HG03159 (cell line): Measurements from ENCODE around the gene UBP1.
"Not testable (repeated sequence)": the region's sequence is repeated elsewhere in the genome, so short reads cannot be mapped to it uniquely, and the experiment has no call there.

Experiments
- ATAC-seq: cut with Tn5 transposase; IDR thresholded peaks from one replicate; pipeline ENCODE4 v1.9.1; 2021; ENCODE audit warnings: mild to moderate bottlenecking, moderate library complexity; ENCODE audit not compliant: unreplicated experiment

UBP1 gene

DNA sequence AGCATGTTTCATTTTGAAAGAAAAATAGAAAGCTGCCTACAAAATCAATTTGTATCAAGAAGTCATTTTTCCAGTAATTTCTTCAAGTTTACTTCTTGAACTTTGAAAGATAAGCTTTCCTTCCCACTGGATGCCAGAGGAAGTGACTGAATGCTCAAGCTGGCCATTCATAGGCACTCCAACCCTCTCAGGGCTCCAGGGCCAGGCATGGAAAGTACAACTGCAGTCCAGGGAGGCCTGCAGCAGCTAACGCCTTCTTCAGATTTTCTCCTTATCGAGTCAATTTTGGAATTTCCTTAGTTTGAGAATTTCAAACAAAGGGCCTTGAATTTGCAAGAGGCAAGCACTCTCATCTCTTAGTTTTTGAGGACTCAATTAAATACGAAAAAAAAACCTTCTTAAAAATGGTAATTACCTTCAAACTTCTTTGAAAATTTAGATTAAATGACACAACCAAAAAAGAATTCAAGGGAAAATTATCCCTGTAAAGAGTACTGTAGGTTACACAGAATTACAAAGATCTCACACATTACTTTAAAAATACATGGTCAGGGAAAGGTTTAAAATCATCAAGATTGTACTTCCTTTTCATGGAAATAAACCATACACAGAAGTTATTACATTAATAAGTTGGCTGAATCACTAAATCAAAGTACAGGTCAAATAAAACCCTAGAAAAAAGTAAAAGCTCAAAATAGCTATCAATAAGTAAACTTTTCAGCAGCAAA, 2.5 kb downstream of the UBP1 start:
- ATAC-seq = no peak

DNA sequence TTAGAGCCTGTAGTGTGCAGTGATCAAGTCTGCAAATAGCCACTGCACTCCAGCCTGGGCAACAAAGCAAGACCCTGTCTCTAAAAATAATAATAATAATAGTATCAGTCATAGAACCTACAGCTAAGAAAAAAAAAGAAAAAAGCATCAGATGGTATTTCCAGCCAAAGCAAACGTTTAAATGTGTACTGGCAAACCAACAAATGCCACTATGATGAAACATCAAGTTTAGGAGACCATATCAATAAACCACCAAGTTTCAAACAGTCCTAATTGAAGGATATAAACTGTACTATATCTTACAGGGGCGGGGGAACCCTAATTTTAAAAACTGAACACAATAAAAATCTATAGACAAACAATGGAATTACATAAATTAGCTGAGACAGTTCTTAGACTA, 6.4 kb downstream of the UBP1 start:
- ATAC-seq = no peak

DNA sequence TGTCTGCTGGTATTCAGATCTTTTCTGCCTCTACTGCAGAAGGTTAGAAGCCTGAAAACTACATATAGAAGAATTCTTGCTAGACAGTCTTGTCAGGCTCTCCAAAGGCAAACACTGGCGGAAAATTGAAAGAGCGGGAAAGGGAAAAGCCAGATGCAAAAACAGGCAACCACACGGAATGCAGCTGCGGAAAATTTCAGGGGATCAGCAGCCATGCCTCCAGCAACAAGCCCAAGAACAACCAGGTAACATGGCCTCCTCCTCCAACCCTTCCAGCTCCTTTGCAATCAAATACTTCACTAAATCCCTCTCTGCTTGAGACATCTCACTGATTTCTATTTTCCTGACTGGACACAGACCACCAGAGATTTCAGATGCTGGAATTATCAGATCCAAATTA, 9.6 kb downstream of the UBP1 start:
- ATAC-seq = no peak

DNA sequence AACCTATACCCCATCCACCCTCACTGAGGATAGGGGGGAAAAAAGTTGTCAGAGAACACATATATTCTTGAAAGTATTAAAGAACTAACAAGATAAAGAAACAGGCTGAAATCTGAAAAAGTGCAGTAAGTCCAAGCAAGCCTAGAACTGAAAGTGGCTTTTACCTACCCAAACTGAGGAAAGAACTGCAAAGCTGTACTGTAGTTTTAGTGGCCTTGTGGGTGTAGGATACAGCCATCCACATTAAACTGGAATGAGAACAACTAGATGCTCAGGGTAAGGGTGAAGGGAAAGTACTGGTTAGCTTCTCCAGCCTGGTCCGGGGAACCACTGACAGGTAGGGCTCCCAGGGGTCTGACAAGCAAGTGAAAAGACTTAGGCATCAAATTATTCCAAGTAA, 10.1 kb downstream of the UBP1 start:
- ATAC-seq = no peak

DNA sequence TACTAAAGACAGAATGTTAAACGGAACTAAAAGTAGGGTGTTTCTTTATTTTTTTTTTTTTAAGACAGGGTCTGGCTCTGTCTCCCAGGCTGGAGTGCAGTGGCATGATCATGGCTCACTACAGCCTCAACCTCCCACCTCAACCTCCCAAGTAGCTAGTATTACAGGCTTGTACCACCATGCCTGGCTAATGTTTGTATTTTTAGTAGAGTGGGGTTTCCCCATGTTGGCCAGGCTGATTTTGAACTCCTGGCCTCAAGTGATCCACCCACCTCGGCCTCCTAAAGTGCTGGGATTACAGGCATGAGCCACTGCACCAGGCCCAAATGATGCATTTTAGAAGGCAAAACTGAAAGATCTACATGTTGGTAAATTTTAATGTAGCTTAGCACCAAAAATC, 10.9 kb downstream of the UBP1 start:
- ATAC-seq = not testable (repeated sequence)

DNA sequence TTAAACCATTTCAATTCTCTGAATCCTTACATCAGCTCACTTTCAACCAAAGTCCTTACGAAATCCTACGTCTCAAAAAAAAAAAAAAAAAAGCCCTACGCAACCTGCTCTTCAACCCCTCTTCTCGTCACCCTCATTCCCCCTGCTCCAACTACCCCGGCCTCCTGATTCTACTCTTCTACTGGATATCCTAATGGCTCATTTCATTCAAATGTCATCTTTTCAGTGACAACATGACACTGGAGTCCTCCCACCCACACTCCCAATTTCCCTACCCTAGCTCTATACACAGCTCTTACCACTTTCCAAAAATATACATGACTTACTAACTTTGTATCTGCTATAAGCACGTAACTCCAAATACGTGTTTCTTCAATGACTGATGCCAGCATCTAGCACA, 11.5 kb downstream of the UBP1 start:
- no peak for ATAC-seq

DNA sequence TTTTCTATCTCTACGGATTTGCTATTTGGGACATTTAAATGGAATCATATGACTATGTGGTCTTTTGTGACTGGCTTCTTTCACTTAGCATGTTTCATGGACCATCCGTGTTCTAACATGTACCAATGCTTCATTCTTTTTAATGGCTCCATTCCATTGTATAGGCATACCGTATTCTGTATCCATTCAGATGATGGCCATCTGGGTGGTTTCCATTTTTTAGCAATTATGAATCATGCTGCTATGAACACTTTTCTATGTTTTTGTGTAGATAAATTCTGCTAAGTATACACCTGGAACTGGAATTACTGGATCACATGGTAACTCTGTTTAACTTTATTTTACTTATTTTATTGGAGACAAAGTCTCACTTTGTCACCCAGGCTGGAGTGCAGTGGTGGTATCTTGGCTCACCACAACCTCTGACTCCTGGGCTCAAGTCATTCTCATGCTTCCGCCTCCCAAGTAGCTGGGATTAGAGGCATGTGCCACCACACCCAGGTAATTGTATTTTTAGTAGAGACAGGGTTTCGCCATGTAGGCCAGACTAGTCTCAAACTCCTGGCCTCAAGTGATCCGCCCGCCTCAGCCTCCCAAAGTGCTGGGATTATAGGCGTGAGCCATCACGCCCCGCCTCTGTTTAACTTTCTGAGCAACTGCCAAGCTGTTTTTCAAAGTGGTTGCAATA, 13.4 kb downstream of the UBP1 start:
- no peak for ATAC-seq

DNA sequence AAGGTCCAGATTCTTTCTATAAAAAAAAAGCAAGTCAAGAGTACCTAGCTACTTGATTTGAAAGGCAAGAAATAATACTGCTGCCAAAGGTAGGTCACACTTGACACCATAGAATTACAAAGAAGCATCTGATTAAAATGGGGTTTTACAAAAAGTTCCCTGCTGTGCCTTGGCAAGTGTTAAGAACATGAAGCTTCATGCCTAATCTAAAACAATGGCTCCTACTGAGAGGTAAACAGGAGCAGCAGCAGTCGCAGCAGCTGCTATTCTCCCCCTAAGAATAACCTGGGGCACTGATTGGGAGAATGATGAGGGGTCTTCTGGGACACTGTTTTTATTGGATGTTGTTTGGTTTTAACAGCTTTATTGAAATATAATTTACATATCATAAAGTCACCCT, 14.1 kb downstream of the UBP1 start:
- no peak for ATAC-seq

DNA sequence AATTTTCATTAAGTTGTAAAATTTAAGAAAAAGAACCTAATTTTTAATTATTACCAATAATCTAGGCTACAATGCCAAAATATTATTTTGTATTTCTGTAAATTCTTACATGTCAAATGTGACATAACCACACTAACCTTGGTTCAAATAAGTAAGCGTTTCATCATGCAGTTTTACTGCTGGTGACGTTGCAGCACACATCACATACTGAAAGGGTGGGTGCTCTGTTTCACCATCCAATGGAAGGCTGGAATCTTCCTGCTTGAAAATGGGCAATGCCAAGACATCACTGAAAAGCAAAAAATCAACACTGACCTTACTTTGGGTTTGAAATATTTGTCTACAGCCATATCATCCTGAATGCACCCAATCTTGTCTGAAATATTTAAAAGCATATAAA, 14.8 kb downstream of the UBP1 start:
- no peak for ATAC-seq

DNA sequence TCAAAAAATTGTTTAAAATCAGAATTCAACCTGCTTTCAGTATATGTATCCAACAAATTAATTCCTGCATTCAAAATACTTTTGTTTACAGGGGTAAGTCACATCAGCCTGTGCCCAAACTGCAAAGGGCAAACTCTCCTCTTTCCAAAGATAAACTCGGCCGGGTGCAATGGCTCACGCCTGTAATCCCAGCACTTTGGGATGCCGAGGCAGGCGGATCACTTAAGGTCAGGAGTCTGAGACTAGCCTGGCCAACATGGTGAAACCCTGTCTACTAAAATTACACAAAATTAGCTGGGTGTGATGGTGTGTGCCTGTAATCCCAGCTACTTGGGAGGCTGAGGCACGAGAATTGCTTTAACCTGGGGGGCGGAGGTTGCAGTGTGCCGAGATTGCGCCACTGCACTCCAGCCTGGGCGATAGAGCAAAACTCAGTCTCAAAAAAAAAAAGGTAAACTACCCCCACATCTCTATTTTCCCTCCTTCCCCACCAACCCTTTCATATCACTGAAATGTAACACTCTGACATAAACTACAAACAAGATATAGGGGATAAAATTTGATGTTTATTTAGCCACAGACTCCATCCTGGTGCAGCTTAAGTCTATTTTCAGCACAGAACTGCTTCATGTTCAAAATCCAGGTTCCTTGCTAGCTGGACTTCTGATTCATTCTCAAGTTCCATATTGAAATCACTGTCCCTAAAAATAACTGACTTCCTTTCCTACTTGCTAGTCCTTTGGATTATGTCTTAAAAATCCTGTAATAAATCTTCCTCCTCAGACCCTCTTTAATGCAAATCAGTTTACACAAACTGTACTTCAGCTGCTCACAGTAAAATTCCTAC, 15.4 kb downstream of the UBP1 start:
- ATAC-seq = no peak

DNA sequence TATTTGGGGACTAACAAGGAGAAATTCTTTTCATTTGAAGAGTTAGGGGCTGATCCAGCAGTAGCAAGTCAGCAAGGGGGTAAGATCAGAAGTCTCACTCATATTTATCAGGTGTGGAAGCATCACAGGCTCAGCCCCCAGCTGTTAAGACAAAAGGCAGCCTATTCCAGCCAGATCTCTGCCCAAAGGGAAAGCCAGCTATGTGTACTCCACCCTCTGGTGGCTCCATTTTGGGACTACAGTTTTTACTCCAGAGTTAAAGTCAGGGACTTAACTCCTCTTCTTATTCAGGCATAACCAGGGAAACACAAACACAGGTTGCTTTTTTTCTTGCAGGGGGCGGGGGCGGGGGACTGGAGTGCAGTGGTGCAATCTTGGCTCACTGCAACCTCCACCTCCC, 19.2 kb downstream of the UBP1 start:
- no peak for ATAC-seq

DNA sequence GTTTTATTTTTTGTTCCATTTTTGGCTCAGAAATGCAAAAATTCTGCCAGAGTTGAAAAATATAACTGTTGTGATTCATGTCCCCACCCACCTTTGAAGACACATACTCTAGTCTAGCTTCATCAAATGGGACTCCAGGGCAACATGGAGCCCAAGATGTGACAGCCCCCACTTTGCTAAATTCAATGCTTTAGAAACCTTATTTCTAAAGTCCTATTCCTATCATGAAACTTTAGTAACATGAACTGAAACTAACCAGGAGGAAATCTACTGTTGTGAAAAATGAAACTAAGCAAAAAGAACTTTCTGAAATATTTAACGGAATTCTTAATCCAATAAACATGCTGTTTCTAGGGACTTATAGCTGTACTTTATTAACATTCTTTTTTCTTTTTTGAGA, 20.3 kb downstream of the UBP1 start:
- no peak for ATAC-seq

DNA sequence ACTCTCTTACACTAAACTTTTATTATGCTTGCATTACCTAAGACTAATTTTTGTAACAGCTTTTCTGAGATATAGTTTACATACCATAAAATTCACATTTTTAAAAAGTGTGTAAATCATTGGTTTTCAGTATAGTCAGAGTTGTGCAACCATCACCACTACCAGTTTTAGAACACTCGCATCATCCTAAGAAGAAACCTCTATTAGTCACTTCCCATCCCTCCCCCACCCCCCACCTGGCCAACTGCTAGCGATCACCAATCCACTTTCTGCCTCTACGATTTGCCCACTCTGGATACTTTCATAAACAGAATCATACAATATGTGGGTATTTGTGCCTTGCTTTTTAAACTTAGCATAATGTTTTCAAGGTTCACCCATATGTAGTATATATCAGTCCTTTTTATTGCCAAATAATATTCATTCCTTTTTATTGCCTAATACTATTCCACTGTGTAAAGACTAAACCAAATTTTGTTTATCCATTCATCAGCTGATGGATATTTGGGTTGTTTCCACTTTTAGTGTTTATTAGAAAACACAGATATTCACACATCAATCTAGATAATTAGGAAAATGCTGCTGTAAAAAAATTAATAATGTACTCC, 23.0 kb downstream of the UBP1 start:
- no peak for ATAC-seq

DNA sequence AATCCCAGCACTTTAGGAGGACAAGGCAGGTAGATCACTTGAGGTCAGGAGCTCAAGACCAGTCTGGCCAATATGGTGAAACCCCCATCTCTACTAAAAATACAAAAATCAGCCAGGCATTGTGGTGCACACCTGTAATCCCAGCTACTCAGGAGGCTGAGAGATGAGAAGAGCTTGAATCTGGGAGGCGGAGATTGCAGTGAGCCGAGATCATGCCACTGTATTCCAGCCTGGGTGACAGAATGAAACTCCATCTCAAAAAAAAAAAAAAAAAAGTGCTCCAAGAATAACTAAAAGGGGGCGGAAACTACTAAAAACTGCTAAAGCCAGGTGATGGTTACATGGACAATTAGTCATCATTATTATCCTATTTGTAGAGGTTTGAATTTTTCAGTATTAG, 29.4 kb downstream of the UBP1 start:
- ATAC-seq = not testable (repeated sequence)

DNA sequence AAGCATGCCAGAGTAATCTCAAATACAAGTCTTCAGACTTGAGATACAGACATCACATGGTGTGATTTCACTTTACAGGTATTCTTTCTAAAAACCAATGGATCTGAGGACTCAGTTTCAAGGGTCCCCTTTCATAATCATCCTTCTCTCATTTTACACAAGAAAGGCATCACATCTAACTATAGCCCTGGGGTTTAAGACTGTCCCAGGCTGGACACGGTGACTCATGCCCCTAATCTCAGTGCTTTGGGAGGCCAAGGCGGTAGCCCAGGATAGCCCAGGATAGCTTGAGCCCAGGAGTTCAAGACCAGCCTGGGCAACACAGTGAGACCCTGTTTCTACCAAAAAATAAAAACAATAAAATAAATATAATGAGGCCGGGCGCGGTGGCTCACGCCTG, 36.4 kb downstream of the UBP1 start:
- ATAC-seq = no peak

DNA sequence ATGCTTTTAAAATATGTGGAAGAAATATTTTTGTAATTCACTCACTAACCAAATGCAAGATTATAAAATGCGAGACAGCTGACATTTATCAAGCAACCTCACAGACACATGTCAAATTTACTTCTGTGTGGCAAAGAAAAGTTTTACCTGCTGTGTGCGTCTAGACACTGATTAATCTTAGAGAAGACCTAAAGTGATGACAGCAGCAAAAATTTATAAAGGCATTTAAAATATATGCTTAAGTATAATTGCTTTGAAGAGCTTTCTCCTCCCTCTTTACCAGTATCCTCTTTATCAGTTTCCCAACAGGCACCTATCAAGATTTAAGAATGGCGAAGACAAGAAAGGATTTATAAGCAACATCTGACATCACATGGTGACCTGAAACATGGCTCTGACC, 37.3 kb downstream of the UBP1 start:
- ATAC-seq = no peak

DNA sequence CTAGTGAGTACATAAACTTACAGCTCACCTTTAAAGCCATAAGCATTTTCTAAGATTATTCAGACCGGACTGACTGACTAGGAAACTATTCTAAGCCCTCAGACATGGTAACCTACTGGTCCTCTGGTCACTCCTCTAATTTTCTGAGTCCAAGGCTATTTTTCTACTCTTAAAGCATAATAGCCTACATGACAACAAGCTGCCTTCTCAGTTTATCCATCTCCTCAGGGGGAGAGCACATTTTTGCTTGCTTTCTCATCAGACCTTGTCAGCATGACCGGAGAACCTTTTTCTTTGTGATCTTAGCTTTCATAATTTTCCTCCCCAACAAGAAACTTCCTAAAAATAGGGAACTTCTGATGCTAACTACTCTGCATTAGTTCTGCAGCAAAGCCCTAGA, 38.4 kb downstream of the UBP1 start:
- no peak for ATAC-seq

DNA sequence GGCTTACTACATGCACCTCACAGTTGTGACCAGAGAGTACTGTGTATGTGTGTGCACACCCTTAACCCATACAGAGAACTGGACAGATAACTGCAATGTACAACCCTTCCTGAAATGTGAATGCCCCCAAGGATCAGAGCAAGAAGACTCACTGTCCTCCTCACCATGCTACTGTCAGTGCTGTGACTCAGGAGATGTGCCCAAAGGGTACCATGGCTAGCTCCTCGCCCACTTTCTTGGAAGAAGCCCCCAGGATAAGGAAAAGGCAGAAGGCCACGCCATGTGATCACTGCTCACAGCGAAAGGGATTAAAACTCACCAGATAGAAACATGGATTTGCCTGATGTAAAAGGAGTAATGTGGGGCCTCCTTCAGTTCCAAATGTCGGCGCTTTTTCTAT, 41.8 kb downstream of the UBP1 start:
- ATAC-seq = no peak

DNA sequence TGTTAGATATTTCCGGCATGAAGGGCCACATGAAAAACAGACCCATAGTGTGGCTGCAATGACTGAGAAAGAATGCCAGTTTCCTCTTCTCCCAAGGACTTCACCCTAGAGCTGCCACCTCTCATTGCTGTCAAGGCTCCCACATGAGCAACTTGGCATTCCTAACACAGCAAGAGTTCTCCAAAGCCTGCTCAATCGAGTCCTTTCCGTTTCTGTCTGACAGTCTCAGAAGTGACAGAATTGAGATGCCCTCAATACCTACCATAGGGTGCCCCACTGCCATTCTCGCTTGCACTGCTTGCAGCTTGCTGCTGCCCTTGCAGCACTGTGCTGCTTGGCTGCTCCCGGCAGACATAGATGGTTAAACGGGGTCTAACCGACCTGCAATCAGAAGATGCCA, 44.3 kb downstream of the UBP1 start:
- ATAC-seq = no peak

DNA sequence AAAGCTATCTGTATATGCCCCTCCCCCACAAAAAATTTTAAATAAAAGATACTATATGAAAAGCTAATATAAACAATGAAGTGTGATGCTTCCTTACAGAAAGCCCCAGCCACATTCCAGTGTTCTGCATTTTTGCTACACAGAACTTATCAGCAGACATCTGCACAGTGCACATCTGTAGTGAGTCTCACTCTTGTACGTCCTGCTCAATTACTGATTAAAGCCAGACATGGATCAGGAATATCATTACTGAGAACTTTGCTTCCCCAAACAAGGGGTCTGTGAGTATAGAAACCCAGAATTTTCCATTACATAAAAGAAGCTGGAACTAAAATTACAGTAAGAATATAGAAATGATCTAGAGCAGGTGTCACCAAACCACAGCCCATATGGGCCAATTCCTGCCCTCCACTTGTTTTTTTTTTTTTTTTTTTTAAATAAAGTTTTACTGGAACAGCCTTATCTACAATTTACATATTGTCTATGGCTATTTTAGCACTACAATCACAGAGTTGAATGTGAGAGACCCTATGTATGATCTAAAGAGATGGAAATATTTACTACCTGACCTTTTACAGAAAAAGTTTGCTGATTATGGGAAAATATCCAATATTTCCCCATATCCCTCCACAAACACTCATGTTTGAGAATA, 45.7 kb downstream of the UBP1 start:
- no peak for ATAC-seq

DNA sequence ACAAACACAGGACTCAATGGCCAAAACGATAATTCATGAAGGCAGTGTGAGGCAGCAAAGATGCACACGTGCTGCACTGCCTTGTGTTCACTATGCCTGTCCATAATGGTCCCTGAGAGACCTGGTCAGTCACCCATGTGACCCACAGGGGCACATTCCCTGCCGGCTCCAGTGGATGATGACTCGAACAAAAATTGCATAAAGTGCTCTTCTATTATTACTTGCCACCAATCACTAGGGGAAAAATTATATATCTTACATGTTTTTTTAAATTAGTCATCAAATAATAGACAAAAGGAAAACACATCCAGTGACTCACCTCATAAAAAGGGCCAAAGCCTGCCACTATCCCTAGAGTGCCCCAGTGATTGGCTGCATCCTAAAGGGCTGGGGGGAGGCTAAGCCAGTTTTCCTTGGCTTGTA, 47.5 kb downstream of the UBP1 start:
- no peak for ATAC-seq
